Dermis blood vessel endothelial cell (primary cell): ENCODE measurements around the gene RAD9A. TPM values are rescaled to one million over a fixed set of nuclear protein-coding genes. Genes with fewer than 3 reads are reported as not detected.
A peak's percentile ranks its signal among the peaks of the same experiment; 100 is the strongest.
"Not testable (repeated sequence)": the region's sequence is repeated elsewhere in the genome, so short reads cannot be mapped to it uniquely, and the experiment has no call there.

ENCODE experiments used
- DNase-seq: peaks from one replicate; pipeline ENCODE4 v3.0.0; 2010
- total RNA-seq: library from RNA; depleted of rRNA; stranded (reverse); fragments of >200 nt; gene quantifications from 2 replicates; pipeline ENCODE4 v1.2.3, GENCODE V29; 2014

RAD9A gene
- total RNA-seq, 1 donor from 2014 or later = 5.6 TPM

DNA sequence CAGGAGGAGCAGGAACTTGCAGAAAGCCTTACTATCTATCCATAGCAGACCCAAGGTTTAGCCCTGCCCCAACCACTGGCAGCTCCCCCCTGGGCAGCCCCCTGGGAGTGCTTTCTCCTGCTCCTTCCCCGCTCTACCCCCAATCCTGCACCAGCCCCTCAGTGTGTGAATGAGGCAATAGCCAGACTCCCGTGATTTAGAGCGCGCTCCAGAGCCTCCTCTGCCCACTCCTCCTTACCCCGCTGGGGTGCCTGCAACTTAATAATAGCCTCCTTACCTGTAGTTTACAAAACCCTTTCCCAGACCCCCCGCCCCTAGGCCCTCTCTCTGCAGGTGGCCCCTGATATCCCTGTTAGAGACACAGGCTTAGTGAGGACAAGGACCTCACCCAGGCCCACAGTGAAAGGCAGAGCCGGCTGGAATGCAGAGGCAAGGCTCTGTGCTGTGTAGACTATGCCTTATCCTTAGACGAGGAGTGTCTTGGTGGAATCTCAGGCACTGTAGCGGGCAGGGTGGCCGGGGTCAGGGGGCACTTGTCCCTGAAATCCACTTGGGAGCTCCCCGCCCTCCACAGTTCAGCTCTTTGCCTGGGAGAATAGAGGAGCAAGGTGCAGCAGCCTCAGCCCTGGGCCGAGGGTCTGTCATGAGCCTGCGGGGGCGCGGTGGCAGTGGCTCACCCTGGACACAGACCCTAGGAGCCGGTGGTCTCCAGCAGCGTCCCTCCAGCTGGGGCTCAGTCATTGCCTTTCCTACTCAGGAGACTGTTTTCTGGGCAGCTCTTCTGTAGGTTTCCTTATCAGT is 19.4 kb downstream of the RAD9A start:
- no peak for DNase-seq

DNA sequence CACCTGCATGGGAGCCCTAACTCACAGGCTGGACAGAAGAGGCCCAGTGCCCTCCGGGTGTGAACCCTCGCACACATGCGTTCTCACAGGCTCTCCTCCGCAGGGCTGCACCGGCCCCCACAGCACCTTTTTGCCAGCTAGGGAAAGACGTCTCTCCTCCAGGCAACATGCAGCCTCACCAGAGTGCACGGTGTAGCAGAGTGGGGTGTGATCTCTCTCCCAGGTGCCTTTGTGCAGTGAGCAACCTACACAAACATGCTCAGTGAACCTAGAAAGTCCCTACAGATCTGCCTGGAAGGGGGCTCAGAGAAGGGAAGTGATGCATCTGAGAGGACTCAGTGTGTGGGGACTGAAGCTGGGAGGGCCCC is 20.0 kb downstream of the RAD9A start:
- DNase-seq = no peak

DNA sequence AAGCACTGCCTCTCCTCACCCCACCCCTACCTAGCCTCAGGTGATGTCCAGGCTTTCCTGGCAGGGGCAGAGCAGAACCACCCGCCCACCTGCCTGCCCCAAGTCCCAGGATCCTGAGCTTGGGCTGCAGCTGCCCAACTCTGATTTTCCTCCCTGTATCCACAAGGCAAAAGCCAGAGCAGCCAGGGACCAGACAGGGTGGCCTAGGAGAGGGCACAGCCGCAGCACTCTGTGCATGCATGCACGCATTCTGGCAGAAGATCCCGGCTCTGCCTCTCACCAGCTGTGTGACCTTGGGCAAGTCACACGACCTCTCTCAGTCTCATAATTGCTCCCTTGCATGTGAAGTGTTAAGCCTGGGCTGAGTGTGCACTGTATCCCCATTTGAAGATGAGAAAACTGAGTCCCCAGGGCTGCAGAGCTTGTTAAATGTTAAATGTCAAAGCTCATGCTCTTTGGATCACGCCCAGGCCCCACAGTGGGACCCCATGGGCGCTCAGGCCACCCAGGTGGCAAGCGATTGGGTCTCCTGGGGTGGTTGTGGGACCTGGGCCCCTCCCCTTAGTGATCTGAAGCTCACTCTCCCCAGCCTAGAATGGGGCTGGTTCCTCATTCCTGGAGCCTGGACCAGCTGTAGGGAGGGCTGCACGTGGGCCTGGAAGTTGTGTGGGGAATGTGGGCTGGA is 20.9 kb downstream of the RAD9A start:
- no peak for DNase-seq

DNA sequence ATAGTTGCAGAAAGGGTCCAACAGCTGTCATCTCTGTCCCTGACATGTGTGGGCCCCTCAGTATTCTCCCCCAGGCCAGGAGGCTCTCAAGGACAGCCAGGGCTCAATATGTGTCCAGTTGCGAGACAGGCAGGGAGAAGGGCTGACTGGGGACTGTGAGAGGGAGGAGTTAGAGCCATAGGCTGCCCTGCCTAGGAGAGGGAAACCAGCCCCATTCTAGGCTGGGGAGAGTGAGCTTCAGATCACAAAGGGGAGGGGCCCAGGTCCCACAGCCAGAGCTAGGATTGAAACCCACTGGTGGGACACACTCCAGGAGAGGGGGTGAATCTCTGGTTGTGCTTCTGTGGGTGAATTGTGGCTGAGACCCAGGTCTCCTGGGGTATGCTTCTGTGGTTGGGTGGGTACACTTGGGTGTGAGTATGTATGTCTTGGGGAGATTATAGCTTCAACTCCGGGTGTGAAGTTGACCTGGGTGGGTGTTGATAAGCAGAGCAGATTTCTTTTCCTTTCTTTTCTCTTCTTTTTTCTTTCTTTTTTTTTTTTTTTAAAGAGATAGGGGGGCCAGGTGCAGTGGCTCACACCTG is 21.6 kb downstream of the RAD9A start:
- no peak for DNase-seq

DNA sequence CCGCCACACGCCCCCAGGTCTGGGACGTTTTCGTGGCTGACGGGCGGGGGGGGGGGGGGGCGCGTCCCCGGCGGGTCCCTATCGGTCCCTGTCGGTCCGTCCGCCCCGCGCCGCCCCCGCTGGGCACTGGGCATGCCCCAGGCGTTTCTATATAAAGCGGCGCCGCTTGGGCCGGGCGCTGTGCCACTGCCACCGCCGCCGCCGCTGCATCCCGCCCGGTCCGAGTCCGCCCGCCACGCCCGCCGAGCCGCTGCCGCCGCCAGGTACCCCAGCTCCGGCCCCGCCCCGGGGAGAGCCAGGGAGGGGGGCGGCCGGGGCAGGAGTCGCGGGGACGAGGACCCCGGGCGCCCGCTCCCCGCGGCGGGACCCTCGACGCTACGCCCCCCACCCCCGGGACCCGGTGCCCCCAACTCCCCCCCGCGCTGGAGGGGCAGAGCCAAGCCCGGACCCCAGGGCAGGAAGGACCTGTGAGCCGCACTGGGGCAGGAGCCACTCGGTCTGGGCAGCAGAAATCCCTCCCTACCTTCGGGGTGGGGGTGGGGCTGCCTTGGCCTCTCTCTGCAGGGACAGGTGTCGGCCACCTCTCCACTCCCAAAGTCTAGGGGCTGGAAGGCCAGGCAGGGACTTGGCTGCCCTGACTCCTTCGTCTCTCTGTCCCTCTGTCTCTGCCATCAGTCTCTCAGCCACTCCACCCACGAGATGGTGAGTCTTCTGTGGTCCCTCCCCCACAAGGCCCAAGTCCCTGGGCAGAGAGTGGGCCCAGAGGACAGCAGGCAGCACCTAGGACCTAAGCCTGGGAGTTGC is 23.9 kb downstream of the RAD9A start, which contains the start of gene CARNS1:
CARNS1 (plus strand) TSS at position 178 of the 804 bp plus-strand sequence; CDS start at position 700, 522 bp downstream.
- no peak for DNase-seq

DNA sequence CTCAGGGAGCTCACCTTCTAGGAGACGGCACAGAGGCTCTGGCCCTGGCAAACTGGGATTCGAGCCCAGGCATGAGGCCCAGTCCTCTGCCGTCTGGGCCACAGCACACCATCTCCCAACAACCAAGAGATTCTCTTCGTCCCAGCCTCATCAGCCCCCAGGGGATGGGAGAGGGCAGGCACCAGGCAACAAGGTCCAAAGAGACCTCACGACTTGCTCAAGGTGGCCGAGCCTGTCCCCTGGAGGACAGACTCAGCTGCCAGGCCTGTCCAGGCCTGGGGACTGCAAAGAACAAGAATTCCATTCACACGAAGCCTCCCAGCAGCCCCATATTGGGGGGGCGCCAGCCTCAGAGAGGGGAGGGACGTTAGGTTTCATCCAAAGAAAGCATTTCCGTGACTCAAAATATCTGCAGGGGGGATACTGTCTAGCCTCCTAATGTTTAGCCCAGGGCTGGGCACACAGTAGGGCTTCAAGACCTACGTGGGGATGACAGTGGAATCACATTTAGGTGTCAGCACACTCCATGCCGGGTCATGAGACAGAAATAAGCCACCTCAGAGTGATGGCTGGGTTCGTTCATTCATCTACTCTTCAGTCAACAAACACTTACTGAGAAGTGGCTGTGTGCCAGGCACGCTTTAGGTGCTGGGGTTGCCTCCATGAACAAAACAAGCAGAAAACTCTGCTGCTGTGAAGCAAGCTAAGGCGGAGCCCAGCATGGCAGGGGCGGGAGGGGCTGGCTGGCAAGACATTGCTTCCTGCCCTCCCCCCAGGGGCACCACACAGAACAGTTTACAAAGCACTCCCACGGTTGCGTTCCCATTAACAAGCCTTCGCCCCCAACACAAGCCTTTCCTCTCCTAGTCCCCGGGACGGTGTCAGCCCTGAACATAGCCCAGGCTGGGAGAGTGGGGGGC is 24.9 kb downstream of the RAD9A start:
- peak; percentile 36 for DNase-seq

DNA sequence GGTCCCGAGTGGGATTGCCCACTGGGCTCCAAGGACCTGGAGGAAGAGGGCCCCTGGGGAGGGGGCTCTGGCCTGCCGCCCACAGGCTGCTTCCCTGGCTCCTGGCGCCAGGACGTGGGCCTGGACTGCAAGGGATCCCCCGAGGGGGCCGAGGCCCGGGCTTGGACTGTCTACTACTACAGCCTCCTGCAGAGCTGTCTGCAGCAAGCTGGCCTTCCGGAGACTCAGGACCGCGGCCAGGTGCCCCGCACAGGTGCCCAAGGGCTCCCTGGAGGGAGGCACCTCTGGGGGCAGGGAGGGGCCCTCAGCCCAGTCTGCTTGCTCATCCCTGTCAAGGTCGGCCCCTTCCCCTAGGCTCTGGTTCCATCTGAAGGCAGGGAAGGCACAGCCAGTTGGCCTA is 25.6 kb downstream of the RAD9A start:
- no peak for DNase-seq

DNA sequence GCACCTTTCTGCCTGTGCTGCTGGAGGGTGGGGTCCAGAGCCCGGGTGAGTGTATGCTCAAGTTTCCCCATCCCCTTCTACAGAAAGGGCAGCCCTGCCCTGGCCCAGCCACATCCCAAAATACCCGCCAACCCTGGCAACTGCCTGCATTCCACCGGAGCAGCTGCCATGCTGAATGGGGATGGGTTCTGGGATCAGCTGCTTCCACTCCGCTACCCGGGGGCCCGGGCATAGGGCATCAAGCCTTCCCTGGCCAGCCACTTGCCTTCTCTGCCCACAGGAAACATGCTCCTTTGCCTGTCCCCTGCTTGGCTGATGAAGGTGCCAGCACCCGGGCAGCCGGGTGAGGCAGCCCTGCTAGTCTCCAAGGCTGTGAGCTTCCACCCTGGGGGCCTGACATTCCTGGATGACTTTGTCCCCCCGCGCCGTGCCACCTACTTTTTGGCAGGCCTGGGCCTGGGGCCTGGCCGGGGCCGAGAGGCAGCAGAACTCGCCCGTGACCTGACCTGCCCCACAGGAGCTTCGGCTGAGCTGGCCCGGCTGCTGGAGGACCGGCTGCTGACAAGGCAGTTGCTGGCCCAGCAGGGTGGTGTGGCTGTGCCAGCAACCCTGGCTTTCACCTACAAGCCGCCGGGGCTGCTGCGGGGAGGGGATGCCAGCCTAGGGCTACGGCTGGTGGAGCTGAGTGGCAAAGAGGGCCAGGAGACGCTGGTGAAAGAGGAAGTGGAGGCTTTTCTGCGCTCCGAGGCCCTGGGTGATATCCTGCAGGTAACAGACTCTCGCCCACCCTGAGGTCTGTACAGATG is 26.9 kb downstream of the RAD9A start:
- DNase-seq = no peak

DNA sequence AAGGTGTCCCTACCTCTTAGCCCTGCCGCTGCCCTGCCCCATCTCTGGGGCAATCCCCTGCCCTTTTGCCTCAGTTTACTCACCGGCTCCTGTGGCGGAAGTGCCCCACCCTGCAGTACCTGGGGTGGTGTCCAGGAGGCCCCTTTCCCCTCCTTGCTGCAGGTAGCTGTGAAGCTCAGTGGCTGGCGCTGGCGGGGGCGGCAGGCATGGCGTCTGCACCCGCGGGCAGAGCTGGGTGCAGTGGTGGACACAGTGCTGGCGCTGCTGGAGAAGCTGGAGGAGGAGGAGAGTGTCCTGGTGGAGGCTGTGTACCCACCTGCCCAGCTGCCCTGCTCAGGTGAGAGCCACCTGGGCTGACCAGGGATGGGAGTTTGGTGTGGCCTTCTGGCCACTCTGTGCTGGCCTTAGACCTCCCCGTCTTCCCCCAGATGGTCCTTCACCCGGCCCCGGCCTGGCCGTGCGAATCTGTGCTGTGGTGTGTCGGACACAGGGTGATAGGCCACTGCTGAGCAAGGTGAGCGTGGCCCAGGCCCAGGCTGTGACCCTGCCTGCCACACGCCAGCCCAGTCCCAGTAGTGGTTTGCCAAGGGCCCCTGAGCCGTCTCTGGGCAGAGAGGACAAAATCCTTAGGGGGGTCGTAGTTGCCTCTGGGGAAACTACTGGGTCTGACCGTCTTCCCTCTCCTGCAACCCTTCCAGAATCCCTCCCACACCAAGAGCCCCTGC is 27.7 kb downstream of the RAD9A start:
- DNase-seq = no peak

DNA sequence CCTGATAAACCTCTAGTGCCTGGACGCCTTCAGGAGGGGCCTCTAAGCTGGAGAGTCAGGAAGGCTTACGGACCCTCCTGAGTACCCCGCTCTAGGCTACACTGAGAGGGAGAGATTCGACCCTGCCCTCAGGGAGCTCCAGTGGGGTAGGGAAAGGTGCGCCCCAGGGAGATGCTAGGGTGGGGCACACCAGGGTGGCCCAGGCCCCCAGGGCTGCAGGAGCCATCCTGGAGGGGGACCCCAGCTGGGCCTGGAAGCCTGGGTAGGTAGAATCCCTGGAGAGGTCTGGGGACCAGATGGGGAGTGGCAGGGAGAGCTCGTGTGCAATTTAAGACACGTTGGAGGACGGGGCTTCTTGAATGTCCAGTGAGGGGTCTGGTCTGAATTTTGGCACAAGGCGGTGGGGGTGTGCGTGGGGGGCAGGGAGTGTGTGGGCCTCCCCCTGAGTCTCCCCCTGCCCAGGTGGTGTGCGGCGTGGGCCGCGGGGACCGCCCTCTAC is 28.4 kb downstream of the RAD9A start:
- DNase-seq = no peak

DNA sequence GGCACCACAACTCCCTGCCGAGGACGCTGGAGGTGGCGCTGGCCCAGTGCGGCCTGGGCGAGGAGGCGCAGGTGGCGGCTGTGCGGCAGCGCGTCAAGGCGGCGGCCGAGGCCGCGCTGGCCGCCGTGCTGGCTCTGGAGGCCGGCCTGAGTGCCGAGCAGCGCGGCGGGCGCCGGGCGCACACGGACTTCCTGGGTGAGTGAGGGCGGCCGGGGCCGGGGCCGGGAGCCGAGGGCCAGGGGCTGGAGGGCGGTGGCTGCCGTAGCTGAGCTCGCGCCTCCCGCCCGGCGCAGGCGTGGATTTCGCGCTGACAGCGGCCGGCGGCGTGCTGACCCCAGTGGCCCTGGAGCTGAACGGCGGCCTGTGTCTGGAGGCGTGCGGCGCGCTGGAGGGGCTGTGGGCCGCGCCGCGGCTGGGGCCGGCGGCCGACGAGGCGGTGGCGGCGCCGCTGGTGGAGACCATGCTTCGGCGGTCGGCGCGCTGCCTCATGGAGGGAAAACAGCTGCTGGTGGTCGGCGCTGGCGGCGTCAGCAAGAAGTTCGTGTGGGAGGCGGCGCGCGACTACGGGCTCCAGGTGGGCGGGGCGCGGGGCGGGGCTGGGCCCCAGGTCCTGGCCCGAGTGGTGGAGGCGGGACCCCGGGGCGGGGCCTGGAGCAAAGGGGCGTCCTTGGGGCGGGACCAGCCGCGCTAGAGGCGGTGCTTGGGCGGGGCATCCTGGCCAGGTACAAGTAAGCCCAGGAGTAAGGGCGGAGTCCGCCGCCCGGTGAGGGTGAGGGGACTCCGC is 29.1 kb downstream of the RAD9A start:
- DNase-seq = peak; percentile 93

DNA sequence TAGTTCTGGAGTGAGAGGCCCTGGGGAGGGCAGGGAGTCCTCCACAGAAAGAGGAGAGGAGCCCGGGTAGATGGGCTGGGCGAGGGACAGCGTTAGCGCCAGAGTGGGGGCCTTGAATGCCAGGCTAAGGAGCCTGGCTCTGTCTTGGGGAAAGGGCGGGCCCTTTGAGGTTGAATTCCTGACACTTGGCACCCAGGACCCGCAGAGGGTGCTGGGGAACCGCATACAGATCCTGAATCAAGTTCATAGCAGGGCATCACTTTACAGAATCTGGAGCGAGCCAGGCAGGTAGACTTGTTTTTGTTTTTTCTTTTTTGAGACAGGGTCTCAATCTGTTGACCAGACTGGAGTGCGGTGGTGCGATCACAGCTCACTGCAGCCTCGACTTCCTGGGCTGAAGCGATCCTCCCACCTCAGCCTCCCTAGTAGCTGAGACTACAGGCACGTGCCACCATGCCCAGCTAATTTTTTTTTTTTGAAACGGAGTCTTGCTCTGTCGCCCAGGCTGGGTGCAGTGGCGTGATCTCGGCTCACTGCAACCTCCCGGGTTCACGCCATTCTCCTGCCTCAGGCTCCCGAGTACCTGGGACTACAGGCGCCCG is 29.7 kb downstream of the RAD9A start:
- no peak for DNase-seq

DNA sequence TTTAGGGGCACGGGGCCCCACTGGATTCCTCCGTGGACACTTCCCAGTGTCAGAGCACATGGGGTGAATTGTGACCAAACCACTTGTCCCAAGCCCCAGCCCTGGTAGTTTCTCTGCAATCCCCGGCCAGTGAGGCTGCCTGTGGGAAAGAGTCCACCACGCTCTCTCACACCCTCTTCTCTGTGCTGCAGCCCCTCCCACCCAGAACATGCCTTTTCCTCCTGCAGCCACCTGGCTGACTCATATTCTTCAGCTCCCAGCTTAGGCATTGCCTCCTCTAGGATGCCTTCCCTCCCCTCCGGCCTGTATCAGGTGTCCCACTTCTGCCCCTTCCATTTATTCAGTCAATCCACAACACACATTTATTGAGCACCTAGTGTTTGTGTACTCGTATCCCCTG is 31.1 kb downstream of the RAD9A start:
- no peak for DNase-seq

DNA sequence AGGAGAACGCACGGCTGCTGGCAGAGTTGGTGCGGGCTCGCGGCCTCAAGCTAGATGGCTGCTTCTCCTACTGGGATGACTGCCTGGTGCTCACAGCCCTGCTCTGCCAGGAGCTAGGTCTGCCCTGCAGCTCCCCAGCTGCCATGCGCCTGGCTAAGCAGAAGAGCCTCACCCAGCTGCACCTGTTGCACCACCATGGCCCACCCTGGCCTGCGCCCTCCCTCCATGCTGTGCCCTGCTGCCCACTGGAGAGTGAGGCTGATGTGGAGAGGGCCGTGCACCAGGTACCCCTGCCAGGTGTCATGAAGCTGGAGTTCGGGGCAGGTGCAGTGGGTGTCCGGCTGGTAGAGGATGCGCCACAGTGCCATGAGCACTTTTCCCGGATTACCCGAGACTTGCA is 31.7 kb downstream of the RAD9A start:
- DNase-seq = no peak

DNA sequence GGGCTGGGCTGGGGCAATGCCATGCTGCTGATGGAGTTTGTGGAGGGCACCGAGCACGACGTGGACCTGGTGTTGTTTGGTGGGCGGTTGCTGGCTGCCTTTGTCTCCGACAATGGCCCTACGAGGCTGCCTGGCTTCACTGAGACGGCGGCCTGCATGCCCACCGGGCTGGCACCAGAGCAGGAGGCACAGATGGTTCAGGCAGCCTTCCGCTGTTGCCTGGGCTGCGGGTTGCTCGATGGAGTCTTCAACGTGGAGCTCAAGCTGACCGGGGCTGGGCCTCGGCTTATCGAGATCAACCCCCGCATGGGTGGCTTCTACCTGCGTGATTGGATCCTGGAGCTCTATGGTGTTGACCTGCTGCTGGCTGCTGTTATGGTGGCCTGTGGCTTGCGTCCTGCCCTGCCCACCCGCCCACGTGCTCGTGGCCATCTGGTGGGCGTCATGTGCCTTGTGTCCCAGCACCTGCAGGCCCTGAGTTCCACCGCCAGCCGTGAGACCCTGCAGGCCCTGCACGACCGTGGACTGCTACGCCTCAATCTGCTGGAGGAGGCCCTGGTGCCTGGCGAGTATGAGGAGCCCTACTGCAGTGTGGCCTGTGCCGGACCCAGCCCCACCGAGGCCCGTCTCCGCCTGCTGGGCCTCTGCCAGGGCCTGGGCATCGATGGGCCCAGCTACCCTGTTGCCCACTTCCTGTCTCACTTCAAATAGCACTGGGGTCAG is 32.3 kb downstream of the RAD9A start:
- no peak for DNase-seq

DNA sequence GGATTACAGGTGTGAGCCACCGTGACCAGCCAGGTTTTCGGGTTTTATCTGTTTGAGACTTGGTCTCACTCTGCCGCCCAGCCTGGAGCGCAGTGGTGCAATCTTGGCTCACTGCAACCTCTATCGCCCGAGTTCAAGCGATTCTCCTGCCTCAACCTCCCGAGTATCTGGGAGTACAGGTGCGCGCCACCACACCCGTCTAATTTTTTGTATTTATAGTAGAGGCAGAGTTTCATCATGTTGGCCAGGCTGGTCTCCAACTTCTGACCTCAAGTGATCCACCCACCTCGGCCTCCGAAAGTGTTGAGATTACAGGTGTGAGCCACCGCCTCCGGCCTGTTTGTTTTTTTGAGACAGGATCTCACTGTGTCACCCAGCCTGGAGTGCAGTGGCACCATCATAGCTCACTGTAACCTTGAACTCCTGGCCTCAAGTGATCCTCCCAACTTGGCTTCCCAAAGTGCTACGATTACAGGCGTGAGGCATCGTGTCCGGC is 35.6 kb downstream of the RAD9A start:
- not testable (repeated sequence) for DNase-seq

DNA sequence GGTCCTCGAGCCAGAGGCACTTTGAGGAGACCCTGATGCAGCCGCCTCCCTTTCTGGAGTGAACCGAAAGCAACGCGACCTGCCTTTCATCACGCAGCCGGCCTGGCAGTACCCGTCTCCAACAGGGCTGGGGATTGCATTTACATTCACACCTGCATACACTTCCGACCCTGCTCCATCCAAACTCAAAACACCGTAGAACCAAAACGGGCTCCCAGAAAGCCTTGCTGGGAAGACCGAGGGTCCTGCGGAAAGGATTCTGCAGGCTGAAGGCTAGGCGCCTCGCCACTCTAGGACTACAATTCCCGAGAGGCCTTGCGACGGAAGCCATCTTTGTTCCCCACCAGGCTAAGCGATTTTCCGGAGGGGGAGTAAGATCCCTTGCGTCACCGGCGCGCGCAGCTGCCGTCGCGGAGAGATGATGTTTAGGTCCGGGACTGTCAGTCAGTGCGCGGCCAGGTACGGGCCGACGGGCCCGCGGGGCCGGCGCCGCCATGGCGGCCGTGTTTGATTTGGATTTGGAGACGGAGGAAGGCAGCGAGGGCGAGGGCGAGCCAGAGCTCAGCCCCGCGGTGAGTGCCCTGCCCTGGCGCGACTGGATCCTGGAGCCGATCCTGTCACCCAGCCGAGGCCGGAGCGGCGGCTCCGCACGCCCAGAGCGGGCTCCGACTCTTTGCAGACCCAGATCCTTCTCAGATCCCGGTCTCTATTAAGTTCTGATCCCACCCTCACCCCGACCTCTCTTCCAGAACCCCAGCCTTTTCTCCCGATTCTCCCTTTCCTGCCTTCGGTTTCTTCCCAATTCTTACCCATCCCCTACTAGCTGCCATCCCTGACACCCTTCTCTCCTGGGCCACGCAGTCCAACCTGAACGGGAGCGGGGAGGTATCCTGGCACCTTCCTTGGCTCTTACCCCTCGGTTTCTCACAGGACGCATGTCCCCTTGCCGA is 36.5 kb downstream of the RAD9A start, which contains the start of gene RPS6KB2:
RPS6KB2 (plus strand) TSS at position 443 of the 950 bp plus-strand sequence; CDS start at position 495, 52 bp downstream.
- DNase-seq = peak; percentile 99
